CD4-positive, alpha-beta T cell treated with Interleukin-10 for 1 hour (primary cell): ENCODE measurements around the gene ACYP2.
A peak's percentile ranks its signal among the peaks of the same experiment; 100 is the strongest.

Experiments used
- DNase-seq: peaks from one replicate; pipeline ENCODE4 v3.0.0-alpha.2; 2020

ACYP2 gene

GRCh38 chr2:54161660-54162424 is 46.4 kb downstream of the ACYP2 start:
- DNase-seq, result no peak

GRCh38 chr2:54164106-54164505 is 48.7 kb downstream of the ACYP2 start:
- DNase-seq, result no peak

GRCh38 chr2:54166121-54166773 is 50.8 kb downstream of the ACYP2 start:
- DNase-seq, result no peak

GRCh38 chr2:54176577-54176976 is 61.2 kb downstream of the ACYP2 start:
- no peak for DNase-seq

GRCh38 chr2:54183281-54183680 is 67.9 kb downstream of the ACYP2 start:
- DNase-seq, result no peak

GRCh38 chr2:54183972-54184371 is 68.6 kb downstream of the ACYP2 start:
- no peak for DNase-seq

- DNase-seq, result no peak
These were observed 69.7 kb downstream of the ACYP2 start for GRCh38 chr2:54185105-54185504.

- no peak for DNase-seq
These were observed 71.9 kb downstream of the ACYP2 start for GRCh38 chr2:54187331-54187730.

GRCh38 chr2:54189539-54189938 is 74.1 kb downstream of the ACYP2 start:
- no peak for DNase-seq

GRCh38 chr2:54191361-54192135 is 76.1 kb downstream of the ACYP2 start:
- no peak for DNase-seq

- DNase-seq, result no peak
These were observed 79.6 kb downstream of the ACYP2 start for GRCh38 chr2:54194761-54195750.

GRCh38 chr2:54196646-54197045 is 81.2 kb downstream of the ACYP2 start:
- DNase-seq, result no peak

GRCh38 chr2:54204476-54204875 is 89.1 kb downstream of the ACYP2 start:
- no peak for DNase-seq

GRCh38 chr2:54206596-54206995 is 91.2 kb downstream of the ACYP2 start:
- DNase-seq, result peak; percentile 3

GRCh38 chr2:54207666-54208195 is 92.3 kb downstream of the ACYP2 start:
- no peak for DNase-seq

- no peak for DNase-seq
These were observed 93.2 kb downstream of the ACYP2 start for GRCh38 chr2:54208364-54209240.

- no peak for DNase-seq
These were observed 94.0 kb downstream of the ACYP2 start for GRCh38 chr2:54209379-54209778.

- no peak for DNase-seq
These were observed 97.0 kb downstream of the ACYP2 start for GRCh38 chr2:54212456-54212855.

- DNase-seq, result no peak
These were observed 97.7 kb downstream of the ACYP2 start for GRCh38 chr2:54213082-54213481.

GRCh38 chr2:54224997-54225396 is 109.6 kb downstream of the ACYP2 start:
- no peak for DNase-seq

GRCh38 chr2:54226260-54226659 is 110.8 kb downstream of the ACYP2 start:
- no peak for DNase-seq
